ENCODE measurements around the gene LGR4. TPM values are rescaled to one million over a fixed set of nuclear protein-coding genes. Genes with fewer than 3 reads are reported as not detected.

LGR4 gene
- total RNA-seq, 1 donor from 2014 or later, result 62.7 TPM

- DNase-seq (ENCODE audit: low read depth), result no peak
- H3K4me3 ChIP-seq (ENCODE audit: low read depth, low read length), result no peak overlapping the region
- TF ChIP-seq CTCF (conservative IDR thresholded peaks at IDR 0.05; ENCODE audit: low read depth, low read length), result peak; percentile 25
Observed at GRCh38 chr11:27390318-27391295, 82.0 kb downstream of the LGR4 start.

GRCh38 chr11:27388869-27389268, 83.7 kb downstream of the LGR4 start:
- TF ChIP-seq CTCF (conservative IDR thresholded peaks at IDR 0.05; ENCODE audit: low read depth, low read length), result no peak
- no peak for DNase-seq (ENCODE audit: low read depth)
- H3K4me3 ChIP-seq (ENCODE audit: low read depth, low read length), result no peak overlapping the region

GRCh38 chr11:27388001-27388400, 84.6 kb downstream of the LGR4 start:
- DNase-seq (ENCODE audit: low read depth), result no peak
- no peak for TF ChIP-seq CTCF (conservative IDR thresholded peaks at IDR 0.05; ENCODE audit: low read depth, low read length)
- no peak overlapping the region for H3K4me3 ChIP-seq (ENCODE audit: low read depth, low read length)

- DNase-seq (ENCODE audit: low read depth), result no peak
- no peak for TF ChIP-seq CTCF (conservative IDR thresholded peaks at IDR 0.05; ENCODE audit: low read depth, low read length)
- no peak overlapping the region for H3K4me3 ChIP-seq (ENCODE audit: low read depth, low read length)
Observed at GRCh38 chr11:27387362-27387761, 85.2 kb downstream of the LGR4 start.

- TF ChIP-seq CTCF (conservative IDR thresholded peaks at IDR 0.05; ENCODE audit: low read depth, low read length), result no peak
- H3K4me3 ChIP-seq (ENCODE audit: low read depth, low read length), result no peak overlapping the region
- DNase-seq (ENCODE audit: low read depth), result no peak
Observed at GRCh38 chr11:27386181-27386845, 86.3 kb downstream of the LGR4 start.

- TF ChIP-seq CTCF (conservative IDR thresholded peaks at IDR 0.05; ENCODE audit: low read depth, low read length), result no peak
- no peak overlapping the region for H3K4me3 ChIP-seq (ENCODE audit: low read depth, low read length)
- peak; percentile 66 for DNase-seq (ENCODE audit: low read depth)
Observed at GRCh38 chr11:27385245-27385644, 87.3 kb downstream of the LGR4 start.

Data from epithelial cell of proximal tubule (primary cell).